Right forelimb (tissue), 1 donor: ENCODE data around the gene BMP6.

Experiments used
- DNase-seq: peaks from one replicate; pipeline ENCODE4 v3.0.0-alpha.2; 2018

Gene BMP6

GRCh38 chr6:7725849-7726415 lies at the start of gene BMP6:
Gene BMP6, plus strand, starts transcription at chr6:7726099. Its CDS starts 857 bp downstream, at chr6:7726956.
- DNase-seq = peak; percentile 87

GRCh38 chr6:7677229-7677628 lies 48.7 kb upstream of the BMP6 start:
- DNase-seq = no peak

DNA sequence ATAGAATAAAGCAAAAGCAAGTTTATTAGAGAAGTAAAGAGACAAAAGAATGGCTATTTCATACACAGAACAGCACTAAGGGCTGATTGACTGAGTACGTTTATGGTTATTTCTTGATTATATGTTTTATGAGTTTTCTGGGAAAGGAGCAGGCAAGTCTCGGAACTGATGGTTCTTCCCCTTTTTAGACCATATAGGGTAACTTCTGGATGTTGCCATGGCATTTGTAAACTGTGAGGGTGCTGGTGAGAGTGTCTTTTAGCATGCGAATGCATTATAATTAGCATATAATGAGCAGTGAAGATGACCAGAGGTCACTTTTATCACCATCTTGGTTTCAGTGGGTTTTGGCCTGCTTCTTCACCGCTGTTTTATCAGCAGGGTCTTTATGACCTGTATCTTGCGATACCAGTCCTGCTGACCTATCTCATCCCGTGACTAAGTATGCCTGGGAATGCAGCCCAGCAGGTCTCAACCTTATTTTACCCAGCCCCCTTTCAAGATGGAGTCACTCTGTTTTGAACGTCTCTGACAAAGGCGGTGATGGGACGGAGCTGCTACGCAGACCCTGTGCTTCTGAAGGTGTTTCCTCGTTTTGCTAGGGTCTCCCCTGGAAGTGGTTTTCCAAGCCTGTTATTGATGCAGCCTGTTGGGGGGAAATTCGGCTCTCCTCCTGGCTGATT lies 45.4 kb upstream of the BMP6 start:
- no peak for DNase-seq

GRCh38 chr6:7681449-7681848 lies 44.5 kb upstream of the BMP6 start:
- DNase-seq = no peak

DNA sequence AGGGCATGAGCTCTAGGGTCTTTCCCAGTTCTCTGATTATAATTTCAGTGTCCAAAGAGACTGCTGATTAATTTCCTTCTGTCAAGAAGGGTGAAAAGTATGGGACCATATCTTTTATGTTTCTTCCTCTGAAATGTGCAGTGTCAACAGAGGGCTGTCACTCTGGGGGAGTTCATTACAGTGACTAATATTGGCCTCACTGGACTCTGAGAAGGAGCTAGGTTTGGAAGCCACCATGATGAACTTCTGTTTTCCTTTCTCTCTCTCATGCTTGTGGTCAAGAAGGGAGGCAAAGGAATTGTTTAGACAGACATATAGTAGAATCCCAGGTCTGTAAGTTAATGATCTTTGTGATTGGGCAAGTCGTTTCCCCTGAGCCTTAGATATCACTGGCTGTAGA lies 41.8 kb upstream of the BMP6 start:
- no peak for DNase-seq

- DNase-seq = no peak
Observed at GRCh38 chr6:7684843-7685242, 41.1 kb upstream of the BMP6 start.

DNA sequence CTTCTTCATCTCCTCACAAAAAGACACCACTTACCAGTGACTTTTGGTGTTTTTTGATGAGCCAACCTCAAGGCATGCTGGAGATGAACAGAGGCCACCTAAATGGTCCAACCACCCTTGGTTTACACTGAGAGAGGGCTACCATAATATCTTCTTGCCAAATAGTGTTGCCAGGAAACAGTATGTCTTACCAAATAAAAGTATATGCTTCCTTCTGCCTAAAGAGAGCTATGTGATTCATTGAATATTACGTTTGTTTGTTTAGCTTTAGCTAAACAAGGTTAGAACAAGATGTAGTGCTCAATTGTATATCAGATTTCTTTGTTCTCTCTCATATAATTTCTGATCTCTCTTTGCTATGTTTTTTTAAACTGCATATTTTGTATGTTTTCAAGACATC lies 40.6 kb upstream of the BMP6 start:
- no peak for DNase-seq

DNA sequence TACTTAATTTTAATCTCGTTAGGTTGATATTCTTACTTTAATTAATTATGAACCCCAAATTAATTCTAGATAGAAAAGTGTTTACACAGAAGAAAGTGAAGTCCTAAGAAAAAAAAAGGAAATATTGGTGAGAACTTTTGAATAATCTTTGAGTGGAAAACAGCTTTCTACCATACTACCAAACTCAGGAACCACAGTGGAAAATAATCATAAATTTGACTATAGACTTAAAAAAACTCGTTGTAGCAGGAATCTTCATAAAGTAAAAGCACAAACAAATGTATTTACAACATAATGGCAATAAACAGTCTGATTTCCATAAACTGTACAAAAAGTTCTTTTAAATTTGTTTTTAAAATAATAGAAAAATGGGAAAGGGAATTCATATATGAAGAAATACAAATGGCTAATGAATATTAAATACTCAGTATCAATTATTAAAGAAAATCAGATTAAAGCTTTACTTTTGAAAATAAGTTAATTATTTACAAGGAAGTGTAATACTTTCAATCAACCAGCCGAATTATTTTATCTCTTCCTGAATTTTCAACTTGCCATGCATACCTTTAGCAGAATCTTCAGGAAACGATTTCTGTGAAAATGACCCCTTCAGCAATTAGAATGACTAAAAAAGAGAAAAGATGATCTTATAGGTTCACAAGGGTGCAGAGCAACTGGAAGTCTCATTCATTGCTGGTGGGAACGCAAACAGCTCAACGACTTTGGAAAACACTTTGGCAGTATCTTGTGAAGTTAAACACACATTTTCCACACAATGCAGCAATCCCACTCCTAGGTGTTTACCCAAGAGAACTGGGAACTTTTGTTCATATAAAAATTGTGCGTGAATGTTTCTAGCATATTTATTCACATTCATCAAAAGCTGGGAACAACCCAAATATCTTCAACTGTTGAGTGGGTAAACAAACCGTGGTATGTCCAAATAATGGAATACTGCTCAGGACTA lies 38.5 kb upstream of the BMP6 start:
- DNase-seq = no peak

DNA sequence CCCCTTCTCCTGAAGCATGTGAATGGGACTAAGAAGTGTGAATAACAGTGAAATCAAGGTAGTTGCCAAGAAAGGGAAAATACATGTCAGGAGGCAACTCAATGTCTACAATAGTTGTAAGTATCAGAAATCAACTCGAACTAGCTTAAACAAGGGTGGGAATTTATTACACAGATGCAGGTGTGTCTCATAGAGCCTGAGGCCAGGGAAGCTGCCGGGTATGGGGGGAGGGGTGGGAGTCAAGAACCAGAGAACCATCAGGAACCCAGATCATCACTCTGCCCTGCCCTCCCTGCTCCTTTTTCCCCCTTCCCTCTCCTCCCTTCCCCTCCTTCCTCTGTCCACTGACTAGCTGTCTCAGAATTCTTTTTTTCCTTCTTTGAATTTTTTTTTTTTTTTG lies 34.9 kb upstream of the BMP6 start:
- no peak for DNase-seq

GRCh38 chr6:7691675-7692452 lies 34.0 kb upstream of the BMP6 start:
- no peak for DNase-seq

- DNase-seq = no peak
Observed at GRCh38 chr6:7692453-7692784, 33.5 kb upstream of the BMP6 start.

- DNase-seq = no peak
Observed at GRCh38 chr6:7693827-7694226, 32.1 kb upstream of the BMP6 start.

- DNase-seq = no peak
Observed at GRCh38 chr6:7696061-7696460, 29.8 kb upstream of the BMP6 start.

GRCh38 chr6:7697432-7697819 lies 28.5 kb upstream of the BMP6 start:
- DNase-seq = no peak

DNA sequence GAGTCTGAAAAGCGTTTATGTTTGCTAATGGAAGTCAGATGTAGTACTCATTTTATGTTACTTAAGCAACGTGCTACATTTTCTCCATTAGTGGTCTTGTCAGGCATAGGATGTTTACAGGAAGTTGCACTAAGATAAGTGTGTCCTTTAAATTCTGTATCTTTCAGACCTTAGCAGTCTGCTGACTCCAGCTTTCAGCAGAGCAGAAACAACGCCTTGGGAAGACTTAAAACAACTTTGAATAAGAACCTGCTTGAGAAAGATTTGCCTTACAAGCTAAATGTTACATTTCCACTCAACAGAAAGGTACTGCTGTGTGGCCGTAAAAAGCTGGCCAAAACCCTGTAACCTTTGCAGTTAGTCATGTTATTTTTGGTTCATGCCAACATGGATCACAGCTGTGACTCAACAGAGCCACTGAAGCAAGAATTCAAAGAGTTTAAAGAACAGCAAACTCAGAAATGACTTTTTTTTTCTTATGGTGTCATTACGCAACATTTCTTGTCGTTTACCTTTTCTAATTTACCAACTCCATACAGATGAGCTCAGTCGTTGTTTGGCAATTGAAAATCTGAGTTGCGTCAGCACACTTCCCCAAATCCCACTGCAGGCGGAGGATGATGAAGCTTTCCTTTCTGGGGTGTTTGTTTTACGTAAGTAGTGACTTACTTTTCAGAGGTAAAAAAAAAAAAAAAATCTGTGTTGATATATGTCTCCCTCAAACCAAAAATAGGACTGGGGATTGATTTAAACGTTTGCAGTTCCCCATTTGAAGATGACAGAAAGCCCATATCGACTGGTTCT lies 27.9 kb upstream of the BMP6 start:
- DNase-seq = no peak

DNA sequence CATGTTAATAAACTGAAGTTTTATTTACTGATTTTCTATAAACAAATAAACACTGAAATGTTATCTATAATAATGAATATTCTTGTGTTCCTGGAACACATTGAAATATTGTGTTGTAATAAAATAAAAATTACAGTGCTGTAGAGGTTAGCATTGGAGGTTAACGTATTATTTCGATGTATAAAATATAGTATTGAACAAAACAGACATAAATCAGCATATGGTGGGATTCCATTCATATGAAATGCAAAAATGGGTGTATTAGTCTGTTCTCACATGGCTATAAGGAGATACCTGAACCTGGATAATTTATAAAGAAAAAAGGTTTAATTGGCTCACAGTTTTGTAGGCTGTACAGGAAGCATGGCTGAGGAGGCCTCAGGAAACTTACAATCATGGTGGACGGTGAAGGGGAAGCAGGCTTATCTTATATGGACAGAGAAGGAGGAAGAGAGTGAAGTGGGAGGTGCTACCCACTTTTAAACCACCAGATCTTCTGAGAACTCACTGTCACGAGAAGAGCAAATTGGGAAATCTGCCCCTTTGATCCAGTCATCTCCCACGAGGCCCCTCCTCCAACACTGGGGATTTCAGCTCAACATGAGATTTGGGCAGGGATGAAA lies 24.6 kb upstream of the BMP6 start:
- DNase-seq = no peak

GRCh38 chr6:7703148-7703680 lies 22.7 kb upstream of the BMP6 start:
- DNase-seq = no peak

GRCh38 chr6:7705483-7705882 lies 20.4 kb upstream of the BMP6 start:
- DNase-seq = no peak

DNA sequence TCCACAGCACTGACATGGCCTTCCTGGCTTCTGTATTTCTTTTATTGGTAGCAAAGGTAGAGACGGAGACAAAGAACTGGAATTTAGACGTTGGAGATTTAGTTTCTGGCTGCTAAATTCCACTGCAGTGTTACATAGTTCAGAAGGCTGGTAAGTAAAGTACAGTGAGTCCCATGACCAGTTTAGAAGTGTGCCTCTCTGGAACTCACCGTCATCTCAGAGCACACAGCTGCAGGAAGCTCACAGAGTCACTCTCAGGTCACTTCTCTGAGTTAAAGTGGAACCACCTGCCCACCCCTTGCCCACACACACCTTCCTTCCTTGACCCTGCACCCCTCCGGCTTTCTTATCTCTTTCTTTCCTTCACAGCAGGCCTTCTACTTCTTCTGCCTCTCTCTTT lies 19.6 kb upstream of the BMP6 start:
- no peak for DNase-seq

DNA sequence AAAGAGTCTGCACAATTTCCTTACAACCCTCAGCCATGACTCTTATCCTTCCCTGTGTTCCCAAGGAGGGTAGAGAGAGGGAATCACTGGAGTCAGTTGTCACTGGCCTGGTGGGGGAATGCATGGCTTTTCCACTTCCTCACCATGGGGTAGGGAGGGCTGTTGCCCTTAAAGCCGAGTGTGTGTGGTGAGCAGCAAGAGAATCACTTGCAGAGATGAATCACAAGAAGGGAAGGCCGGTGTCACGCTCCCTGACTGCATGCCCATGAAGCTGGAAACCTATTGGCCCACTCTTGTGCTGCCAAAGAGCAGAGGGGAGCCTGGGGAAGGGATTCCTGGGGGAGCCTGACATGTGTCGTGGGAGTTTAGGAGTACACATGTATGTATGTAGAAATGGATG lies 18.1 kb upstream of the BMP6 start:
- no peak for DNase-seq

DNA sequence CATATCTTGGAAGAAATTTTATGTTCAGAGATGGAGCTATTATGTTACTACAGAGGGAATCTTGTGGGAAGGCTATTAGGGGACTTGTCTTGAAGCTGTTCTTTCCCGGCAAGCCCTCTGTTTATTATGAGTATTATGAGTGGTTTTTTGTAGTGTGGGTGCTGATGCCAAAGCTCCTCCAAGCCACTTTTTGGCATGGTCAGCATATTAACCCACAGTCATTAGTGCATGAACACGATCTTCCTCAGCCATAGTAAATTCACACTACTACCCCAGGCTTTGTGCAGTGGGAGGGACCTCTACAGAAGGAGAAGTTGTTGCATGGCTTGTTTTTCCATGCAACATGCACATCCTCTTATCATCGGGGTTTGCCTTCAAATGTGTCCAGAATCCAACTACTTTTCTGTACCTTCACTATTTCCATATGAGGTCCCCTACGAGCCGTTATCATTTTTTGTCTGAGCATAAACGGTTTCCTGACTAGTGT lies 6.5 kb upstream of the BMP6 start:
- no peak for DNase-seq
